HG03432 (cell line): ENCODE results near the gene CRYGB.

Experiments used
- ATAC-seq: cut with Tn5 transposase; IDR thresholded peaks from one replicate; pipeline ENCODE4 v1.9.1; 2021; ENCODE audit warnings: mild to moderate bottlenecking, moderate library complexity; ENCODE audit not compliant: unreplicated experiment

Gene CRYGB

DNA sequence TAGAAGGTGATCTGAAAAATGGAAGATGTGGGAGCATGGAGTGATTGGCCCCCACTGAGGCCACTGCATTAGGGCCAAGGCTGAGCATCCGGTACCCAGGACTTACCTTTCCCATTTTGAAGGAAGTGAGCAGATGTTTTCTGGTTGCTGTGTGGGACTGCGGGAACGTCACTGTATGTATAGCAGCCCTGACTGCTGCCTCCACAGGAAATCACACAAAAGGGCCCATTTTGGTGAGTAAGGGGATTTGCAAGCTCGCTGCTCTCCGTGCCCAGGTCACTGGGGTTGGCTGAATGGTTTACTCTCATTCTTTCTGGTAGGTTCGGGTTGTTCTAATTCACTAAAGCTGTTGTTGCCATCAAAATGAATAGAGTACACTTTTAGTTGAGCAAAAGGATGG lies at the start of gene CRYGB:
Gene CRYGB, minus strand, starts transcription at position 153 of the 400 bp plus-strand sequence. Its CDS starts 38 bp downstream, at position 115.
- ATAC-seq = no peak

- ATAC-seq = no peak
These were observed 49.6 kb upstream of the CRYGB start for GRCh38 chr2:208195531-208195930.

GRCh38 chr2:208192611-208193236 lies 46.8 kb upstream of the CRYGB start:
- no peak for ATAC-seq

DNA sequence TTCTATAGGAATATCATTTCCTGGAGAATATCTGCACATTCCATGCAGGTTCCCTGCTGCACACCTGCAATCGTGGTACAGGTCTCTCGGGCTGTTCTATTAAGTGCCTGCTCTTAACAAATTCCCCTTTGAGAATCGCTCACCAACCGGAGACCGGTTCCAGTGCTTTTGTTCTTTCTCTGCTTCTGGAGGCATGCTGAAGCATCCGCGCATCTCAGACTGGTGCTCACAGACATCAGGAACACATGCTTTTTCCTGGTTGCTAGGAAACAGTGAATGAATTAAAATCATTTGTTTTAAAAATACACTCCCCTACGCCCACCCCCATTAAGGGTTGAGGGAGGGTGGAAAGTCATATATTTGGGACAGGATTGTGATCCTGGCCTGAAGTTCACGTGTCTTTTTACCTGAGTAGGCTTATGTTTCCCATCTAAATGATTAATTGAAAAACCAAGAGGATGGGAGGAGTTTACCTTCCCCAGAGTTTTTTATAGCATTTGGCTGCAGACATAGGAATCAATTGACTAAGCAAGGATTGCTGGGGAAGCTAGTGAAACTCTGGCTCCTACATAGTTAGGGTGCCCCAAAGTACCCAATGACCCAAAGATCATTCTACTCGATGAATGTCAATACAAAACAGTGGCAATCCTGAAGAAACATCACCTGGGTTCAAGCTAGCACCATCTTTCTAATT lies 44.0 kb upstream of the CRYGB start, which contains the start of gene C2orf80:
Gene C2orf80, minus strand, starts transcription at position 221 of the 694 bp plus-strand sequence. CDS start 3,044 bp downstream, outside the sequence.
- ATAC-seq = no peak

DNA sequence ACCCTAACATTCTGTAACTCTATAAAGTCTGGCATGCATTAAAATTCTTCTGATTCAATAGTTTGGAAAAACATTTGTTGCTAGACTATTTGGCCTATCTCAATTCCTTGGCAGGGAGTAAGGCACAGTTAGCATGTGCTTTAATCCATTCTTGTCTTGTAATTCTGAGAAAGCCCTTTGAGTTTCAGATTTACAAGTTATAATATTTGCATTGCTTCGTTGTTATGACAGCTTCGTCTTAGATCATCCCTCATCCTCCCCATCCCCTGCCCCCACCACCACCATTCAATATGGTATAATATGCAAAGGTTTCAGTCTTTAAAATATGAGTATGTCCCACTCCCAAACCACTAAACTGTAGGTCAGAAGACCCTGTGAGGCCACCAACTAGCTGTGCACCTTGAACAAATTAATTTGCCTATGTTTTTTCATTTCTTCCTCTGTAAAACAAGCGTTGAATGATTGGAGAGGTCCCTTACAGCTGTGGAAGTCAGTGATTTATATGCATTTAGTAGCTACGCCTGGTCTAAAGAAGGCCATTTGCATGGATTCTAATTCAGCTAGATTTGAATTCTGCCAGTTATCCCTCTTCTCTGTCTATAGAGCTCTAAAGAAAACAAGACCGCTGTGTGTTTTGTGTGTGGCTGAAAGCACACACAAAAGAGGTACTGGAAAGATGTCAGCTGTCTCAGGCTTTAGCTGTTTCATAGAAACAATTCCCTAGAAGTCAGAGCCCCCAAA lies 43.3 kb upstream of the CRYGB start:
- no peak for ATAC-seq

DNA sequence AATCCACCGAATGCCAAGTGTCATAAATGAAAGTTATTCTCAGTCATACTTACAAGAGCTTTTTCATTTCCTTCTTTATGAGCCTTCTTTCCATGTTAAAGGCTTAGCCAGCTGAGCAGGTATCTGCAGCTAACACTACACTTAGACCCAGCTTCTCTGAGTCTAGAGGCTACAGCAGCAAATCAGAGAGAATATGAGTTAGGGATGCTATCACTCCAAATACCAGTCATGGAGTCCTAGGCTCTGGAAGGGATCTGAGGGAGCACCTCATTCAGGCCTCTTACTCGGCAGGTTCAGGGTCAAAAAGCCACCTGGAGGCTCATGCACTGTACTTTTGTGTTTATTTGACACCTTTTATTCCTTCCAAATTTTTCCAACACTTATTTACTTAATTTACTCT lies 40.9 kb upstream of the CRYGB start:
- no peak for ATAC-seq

GRCh38 chr2:208186465-208186864 lies 40.5 kb upstream of the CRYGB start:
- ATAC-seq = no peak

DNA sequence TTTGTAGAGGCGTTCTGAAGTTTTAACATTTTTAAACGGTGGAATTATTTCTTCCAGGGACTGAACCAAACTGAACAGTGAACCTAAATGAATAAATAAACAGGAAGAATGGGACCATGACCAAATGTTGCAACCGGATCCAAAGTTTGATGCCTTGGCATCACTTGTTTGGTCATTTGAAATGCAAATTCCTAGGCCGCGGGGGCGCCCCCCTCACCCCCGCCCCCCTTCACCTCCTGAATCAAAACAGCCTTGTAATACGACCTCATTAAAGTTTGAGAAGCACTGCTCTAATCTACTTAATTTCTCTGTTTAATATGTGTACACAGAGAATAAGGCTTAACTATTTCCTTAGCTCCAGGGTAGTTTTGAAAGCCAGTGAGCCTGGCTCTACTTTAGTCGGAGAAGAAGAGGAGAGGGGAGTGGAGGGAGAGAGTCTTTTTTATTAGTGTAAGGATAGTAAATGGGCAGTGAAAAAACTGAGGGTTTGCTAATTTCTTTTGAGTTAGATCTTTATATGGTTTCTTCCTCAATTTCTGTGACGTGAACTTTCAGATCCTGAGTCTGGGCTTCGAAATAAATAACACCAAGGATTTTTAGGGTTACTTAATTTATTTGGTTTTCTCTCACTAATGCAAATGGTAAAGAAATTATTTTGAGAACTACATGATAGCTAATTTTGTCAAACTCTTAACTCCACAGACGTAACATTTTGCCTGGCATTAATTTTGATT lies 38.2 kb upstream of the CRYGB start:
- no peak for ATAC-seq

- no peak for ATAC-seq
These were observed 37.6 kb upstream of the CRYGB start for GRCh38 chr2:208183526-208183925.

DNA sequence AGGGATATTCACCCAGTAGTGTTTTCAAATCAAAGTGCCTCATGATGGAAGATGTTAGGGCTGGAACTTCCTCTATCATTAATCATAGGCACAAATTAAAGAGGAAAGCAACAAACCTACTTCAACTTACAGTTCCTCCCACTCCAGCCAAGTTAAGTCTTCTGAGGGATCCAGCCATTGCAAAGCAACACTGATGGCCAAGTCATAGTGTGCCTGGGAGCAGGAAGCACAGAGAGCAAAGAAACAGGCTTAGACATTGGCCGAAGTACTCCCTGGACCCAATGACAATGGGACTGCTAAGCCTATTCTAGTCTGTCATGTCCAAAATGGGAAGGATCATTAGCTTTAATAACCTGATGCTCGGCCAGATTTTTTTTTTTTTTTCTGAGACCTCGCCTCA lies 36.9 kb upstream of the CRYGB start:
- ATAC-seq = no peak

GRCh38 chr2:208179028-208179609 lies 33.2 kb upstream of the CRYGB start:
- ATAC-seq = no peak

DNA sequence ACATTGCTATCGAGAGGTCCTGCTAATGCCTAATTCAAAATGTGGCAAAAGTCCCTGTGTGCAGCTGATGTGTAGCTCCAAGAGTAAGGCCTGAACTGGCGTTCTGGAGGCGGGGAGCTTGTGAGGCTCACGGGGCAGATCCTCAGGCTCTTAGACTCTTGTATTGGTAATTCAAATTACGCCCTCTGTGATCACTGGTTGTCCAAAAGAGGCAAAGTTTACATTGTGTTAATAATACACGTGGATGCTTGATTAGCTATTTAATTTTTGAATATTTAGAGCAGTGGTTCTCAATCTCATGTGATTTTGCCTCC lies 29.8 kb upstream of the CRYGB start:
- ATAC-seq = no peak

DNA sequence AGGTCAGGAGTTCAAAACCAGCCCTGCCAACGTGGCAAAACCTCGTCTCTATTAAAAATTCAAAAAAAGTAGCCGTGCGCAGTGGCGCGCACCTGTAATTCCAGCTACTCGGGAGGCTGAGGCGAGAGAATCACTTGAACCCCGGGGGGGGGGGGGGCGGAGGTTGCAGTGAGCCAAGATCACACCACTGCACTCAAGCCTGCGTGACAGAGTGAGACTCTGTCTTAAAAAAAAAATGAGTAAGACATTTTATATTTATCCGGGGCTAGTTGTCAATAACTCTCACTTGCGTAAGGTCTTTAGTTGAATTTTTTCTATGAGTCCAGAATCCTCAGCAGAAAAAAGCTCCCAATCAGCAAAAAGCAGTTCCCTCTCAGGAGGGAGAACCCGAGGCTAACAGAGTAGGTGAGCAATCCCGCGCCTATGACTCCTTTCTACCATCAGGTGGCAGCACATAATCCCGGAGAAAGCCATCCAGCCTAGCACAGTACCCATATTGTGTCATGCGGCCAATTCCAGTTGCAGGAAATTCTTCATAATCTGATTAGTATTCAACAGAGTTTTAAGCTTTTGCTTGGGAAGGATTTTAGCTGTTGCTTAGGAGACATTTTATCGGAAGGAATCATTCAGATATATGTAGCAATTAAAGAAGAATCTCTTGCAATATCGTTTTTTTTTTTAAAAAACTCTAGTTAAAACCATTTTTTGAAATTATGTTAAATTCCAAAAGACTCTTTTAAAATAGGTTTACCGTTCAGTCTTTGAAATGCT lies 29.3 kb upstream of the CRYGB start:
- peak; percentile 99 for ATAC-seq

DNA sequence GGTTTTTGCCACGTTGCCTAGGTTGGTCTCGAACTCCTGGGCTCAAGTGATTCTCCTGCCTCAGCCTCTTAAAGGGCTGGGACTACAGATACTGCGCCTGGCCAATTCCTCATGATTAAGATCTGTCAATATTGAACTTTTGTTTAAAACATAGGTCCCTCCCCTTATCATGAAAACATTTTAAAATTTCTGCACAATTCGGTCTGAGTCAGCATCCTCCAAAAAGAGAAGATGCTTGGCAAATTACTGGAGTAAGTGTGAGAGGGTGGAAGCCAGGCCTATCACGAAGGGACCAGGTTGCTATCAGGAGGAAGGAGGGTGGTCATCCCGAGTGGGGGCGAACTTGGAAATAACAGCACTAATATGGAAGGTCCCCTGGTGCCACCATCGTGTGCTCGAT lies 28.2 kb upstream of the CRYGB start:
- ATAC-seq = no peak

- no peak for ATAC-seq
These were observed 26.2 kb upstream of the CRYGB start for GRCh38 chr2:208172125-208172524.

DNA sequence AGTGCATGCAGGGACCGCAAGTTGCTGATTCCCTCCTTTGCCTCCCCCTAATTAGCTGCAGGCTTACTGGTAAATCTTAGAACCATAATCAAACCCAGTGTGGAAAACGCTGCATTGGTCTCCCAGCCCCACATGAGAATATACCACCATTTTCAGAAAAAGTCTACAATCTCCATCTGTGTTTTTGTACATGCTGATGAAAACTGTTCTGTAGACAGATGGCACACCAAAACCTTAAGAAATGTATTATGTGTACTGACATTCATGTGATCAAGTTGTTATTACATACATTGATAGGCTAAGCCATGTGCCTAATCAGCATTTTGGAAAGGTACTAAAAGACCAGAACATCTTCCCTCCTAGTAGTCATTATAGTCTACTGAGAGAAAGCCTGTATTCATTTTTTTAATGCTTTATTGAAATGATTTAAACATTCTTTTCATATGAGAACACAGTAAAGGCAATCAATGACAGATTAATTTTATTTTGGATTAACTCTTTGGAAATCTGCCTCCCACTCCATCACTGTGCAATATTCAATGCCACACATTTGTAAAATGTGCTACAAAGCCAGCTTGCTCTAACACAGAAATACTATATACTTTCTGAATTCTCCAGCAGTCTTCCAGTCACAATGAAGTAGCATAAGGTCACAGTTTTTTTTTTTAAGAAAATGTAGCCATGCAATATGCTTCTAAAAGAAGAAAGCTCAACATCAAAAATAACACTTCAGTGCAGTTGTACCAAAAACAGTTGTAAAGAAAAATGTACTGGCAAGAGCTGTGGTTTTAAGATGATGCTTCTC lies 19.2 kb upstream of the CRYGB start:
- no peak for ATAC-seq

GRCh38 chr2:208163489-208163888 lies 17.5 kb upstream of the CRYGB start, which contains the start of gene CRYGA:
Gene CRYGA (minus strand): TSS chr2:208163589. CDS start chr2:208163556, 33 bp downstream.
- ATAC-seq = no peak

- no peak for ATAC-seq
These were observed 10.5 kb upstream of the CRYGB start for GRCh38 chr2:208156439-208156838.

DNA sequence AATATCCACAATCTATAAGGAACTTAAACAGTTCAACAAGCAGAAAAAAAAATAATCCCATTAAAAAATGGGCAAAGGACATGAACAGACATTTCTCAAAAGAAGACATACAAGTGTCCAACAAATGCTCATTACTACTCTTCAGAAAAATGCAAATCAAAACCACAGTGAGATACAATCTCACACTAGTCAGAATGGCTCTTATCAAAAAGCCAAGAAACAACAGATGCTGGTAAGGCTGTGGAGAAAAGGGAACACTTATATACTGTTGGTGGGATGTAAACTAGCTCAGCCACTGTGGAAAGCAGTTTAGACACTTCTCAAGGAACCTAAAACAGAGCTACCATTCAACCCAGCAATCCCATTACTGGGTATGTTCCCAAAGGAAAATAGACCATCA lies 7.2 kb upstream of the CRYGB start:
- ATAC-seq = no peak
